Activated CD4-positive, alpha-beta T cell treated with anti-CD3 and anti-CD28 coated beads, Interleukin-2, amount 50 U/mL, for 1 hour (primary cell): ENCODE data around the gene JMJD4.
A peak's percentile ranks its signal among the peaks of the same experiment; 100 is the strongest.

Experiments used
- DNase-seq: peaks from one replicate; pipeline ENCODE4 v3.0.0-alpha.2; 2020

JMJD4 gene

DNA sequence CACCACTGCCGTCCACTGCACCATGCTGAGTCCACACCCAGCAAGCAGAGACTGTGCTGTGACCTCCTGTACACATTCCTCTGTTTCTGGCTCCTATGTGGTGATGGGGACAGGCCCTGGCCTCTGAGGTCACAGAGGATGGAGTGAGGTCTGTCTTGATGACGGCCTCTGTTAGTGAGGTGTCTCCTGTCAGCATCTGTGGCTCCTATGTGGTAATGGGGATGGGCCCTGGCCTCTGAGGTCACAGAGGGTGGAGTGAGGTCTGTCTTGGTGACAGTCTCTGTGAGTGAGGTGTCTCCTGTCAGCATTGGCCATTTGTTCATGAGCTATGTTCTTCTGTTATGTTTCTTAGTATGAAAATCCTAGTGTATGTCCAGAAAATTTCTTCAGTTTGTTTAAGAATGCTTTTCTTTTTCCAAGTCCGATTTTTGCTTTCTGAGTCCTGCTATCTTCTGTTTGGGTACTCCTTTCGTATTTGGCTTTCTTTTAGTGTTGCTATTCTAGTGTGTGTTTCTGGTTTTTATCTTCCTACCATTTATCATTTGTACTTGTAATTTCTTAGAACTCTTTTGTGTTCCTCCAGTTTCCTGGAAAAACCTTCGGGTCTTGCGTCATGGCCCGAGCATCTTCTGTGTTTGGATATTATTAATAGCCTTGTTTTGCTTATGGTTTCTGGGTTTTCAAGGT lies 13.5 kb upstream of the JMJD4 start:
- DNase-seq, result peak; percentile 33

DNA sequence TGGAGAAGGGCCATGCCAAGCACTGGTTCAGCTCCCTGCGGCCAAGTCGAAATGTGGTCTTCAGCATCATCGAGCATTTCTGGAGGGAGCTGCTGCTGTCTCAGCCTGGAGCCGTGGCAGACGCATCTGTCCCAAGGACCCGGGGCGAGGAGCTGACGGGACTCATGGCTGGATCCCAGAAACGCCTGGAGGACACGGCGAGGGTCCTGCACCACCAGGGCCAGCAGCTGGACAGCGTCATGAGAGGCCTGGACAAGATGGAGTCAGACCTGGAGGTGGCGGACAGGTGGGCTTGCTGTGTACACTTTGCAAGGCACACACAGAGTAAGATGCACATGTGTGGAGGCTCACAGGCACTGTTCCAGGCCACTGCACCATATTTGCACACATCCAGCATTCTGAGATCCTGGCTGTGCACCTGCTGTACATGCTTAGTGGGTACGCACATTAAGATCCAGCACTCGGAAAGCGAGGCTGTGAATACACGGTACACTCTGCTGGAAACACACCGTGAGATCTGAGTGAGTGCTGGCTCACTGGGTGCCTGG lies 12.9 kb upstream of the JMJD4 start:
- no peak for DNase-seq

DNA sequence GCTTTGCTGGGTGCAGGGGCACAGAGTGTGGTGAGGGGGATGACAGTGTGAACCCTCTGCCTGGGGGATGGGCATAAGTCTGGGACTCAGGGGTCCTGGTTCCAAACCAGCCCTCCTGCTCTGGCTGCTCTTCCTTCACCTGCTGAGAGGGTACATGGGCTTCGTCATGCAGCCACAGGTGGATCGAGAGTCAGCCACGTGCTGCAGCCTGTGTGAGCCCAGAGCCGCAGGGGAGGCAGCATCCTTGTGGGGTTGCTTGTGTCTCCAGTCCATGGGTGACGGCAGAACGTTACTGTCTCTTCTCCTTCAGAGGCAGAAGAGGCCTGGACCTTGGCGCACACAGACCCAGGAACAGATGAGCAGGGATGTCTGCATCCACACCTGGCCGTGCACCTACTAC lies 12.3 kb upstream of the JMJD4 start:
- DNase-seq, result no peak

DNA sequence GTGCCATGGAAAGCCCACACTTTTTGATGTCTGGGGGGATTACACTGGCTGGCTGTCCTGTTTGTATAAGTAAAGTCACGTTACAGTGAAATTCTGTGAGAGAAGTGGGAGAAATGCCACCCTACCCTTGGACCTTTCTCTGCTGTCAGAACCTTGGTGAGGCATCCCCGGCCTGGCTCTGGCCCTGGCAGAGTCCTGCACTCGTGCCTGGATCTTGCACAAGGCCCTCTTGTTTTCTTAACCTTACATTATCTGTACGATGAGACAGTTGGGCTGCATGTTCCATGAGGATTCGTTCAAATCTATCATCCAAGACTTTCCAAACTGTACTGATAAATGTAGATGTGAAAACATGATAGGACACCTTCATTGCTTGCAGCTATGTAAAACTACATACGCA lies 11.6 kb upstream of the JMJD4 start:
- no peak for DNase-seq

DNA sequence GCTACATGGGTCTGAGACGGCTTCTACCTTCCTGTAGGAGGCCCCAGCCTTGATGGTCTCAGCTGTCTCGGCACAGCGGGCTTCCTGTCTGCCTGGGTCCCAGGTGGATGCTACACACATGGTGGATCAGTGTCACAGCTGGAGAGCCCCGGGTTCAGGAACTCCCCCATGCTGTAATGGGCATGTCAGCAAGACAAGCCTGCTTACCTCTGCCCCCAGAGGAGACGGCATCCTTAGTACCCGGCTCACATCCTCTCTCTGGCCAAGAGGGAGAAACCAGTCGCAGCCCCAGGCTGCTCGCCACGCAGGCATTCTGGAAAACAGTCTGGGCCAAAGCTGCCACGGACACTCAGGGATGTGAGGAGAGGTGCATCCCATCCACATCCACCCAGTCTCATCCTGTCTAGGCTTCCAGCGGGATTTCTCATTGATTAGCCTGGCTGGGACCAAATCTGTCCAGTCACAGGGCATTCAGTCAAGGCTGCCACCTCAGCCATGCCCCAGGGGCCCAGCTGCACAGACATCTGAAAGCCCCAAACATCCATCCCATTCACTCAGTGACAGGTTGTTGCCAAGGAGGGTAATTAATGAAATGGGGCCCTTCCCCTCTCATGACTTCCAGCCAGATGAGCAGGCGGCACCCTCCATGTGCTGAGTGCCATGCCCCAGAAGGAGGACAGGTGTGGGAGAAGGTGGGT lies 10.6 kb upstream of the JMJD4 start:
- no peak for DNase-seq

DNA sequence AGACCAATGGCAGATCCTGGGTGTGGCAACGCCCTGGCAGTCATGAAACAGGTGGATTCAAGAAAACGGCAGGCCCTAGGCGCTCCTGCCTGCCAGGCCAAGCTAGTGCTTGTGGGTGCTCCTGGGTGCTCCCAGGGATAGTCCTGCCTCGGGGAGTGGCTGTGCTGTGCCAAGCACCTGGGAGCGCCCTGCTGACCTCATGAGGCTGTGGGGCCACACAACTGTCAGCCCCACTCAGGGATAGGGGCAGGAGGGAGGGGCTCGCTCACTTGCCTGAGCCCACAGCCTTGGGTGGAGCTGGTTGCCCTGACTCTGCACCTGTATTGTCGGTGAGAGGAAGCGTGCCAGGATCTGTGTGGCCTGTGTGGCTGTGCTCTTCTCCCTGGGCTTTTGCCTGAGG lies 9.6 kb upstream of the JMJD4 start:
- DNase-seq, result no peak

DNA sequence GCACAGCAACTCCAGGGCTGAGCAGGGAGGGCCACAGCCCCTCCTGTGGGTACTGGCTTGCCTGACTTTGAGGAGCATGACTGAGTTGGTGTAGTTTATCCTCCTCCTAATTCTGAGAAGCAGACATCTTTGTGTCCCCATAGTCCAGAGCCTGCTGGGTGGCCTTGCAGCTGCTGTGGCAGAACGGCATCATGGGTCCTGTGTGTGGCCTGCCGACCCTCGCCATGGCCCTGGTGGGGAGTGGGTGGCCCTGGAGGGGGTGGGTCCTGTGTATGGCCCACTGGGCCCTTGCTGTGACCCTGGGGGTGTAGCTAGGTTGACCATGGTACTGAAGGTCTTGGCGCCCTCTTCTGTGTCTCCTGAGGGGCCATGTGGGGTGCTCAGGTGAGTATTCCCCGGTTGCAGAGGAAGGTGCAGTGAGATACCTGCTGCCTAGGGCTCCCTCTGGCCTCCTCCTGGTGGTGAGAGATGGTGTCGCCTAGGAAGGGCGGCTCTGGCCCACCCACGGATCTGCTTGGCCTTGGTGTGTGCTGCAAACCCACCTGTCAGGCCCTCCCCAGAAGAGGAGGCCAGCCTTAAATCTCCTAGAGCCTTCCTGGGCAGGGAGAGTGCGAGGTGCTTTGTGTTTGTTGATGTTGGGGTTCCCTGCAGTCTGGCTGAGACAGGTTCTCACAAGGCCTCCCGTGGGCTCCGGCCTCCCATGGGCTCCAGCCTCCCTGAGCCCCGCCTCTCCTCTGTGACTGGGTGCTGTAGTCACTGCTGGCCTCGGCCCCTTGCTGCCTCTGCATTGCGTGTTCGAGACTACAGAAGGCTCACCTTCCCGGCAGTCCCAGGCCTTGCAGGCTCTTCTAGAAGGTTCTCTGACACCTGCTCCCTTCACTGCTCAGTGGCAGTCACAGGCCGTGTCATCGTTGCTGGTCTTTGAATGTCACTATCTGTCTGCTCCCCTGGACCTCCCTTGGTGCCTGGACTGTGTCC lies 7.9 kb upstream of the JMJD4 start:
- no peak for DNase-seq

DNA sequence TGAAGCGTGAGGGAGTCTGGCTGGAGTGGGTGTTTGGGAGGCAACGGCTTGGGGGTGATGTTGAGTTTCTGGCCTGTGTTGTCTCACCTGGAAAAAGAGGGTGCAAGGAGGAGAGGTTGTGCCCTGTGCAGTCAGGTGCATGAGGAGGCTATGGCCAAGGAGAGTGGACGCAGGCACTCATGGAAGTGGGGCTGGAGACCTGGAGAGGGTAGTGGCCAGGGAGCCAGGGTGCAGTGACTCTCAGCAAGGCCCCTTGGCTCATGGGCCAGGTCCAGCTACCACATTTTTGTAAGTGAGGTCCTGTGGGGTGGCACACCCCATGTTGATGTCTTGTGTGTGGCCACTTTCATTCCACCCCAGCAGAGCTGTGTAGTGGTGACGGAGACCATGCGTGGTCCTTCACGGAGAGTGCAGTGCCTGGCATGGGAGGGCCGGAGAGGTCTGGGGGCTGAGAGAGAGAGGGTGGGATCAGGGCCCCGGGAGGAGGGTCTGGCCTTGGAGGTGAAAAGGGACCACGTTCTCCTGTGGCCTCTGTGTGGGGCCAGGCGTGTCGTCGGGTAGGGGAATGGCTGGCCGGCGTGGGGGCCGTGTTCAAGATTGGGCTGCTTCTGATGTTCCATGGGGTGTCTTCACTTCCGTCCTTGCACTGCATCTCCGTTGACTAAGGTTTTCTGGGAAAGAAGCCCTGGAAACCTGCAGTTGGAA lies 6.2 kb upstream of the JMJD4 start:
- no peak for DNase-seq

DNA sequence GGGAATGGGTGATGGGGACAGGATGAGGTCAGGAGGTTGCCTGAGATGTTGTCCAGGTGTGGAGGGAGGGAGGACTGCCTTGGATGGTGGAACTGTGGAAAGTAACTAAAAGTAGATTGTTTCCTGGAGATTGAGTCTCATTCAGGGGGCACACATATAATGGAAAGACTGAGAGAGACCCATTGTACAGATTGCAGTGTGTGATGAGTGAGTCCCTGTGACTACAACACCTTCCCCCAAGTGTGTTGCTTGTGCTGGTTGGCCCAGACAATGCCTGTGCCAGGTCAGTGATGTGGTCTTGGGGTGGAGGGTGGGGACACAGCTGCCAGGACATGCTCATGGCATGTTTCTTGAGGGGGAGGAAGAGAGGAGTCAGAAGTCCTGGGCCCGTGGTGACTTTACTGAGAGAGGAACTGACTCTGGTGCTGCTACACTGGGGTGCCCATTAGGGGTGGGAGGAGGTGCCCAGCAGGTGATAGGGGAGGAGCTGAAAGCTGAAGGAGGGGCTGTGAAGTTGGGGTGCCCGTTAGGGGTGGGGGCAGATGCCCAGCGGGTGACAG lies 5.4 kb upstream of the JMJD4 start:
- no peak for DNase-seq

DNA sequence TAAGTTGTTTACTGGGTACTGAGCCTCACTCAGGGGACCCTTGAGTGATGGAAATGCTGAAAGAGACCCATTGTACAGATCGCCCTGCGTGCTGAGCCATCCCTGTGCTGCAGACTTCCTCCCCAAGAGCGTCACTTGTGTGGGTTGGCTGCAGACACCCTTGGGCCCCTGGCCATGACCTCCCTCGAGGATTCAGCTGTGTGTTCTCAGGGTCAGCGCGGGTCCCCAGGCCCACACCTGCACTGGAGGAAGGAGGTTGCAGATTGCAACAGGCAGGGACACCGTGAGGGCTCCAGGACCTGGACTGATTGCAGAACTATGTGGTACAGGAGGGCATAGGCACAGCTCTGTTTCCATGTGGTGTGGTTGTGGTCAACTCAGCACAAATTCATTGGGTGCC lies 4.5 kb upstream of the JMJD4 start:
- no peak for DNase-seq

DNA sequence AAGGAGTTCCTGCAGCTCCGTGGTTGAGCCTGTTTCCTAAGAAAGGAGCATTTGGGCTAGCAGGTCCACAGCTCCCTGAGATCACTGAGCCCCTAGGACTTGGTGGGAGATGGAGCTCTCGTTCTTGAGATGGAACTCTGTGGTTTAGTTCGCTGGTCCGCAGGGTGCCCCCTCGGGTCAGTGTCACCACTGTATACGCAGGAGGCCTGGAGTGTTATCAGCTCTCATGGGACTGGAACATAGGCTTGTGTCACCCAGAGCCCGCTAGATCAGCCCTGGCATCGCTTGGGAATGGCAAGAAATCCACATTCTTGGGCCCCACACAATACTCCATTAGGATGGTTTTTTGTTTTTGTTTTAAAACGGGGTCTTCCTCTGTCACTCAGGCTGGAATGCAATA lies 3.7 kb upstream of the JMJD4 start:
- no peak for DNase-seq

DNA sequence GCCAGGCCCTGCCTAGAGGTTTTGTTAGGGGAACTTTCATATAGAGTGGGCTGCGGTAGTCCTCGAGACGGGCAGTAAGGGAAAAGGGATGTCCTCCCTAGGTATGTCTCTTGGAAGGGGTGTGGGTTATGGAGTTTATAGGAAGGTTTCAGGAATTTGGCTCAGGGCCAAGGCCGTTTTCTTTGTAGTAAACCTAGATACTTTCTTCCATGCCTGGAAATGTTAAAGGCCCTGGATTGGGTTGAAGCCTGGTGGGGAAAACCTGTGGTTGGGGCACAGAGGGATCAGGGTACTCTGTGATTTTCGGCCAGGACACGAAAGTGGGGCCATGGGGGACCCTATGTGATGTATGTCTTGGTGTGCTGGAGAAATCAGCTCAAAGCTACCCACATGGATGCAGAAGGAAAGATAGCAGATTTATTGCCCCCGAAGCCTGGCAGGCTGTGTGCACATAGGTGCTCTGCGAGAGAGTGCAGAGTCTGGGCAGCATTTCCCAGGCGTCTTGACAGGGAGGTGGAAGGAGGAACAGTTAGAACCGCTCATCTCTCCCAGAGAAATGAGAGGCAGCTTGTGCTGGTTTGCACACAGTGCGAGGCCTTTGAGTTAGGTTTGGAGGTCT lies 1.8 kb upstream of the JMJD4 start:
- DNase-seq, result no peak

DNA sequence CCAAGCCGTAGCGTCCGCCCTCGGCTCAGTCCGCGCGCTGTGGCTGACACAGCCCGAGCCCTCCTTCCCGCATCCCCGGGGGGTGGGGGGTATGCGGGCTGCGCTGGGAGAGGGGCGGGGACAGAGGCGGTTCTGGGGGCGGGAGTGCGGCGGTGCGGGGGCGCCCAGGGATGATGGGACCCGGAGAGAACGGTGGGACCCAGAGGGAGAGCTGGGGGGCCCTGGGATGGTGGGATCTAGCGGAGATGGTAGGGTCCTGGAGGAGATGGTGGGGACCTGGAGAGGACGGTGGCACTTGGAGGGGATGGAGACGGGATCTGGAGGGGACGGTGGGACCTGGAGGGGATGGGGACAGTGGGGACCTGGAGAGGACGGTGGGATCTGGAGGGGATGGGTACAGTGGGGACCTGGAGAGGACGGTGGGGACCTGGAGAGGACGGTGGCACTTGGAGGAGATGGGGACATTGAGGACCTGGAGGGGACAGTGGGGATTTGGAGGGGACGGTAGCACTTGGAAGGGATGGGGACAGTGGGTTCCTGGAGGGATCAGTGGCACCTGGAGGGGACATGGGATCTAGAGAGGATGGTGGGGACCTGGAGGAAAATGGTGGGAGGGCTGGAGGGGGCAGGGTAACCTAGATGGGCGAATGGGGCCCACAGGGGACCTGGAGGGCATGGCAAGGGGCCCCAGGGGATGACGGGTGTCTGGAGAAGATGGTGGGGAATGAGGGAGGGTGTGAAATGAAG lies 610 bp upstream of the JMJD4 start:
- no peak for DNase-seq

DNA sequence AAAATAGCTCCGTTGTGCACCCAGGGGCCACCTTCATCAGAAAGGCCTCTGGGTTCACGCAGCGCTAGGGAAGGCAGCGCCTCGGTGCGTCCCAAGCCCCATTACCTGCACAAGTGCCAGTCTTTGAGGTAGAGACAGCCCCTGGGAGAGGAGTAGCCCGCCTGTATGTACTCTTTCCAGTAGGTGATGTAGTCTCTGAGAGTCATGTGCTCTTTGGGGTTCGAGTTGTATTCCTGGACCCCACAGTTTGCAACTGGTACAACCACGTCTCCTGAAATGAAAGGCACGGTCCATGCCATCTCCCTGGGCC lies 601 bp downstream of the JMJD4 start:
- DNase-seq, result no peak

DNA sequence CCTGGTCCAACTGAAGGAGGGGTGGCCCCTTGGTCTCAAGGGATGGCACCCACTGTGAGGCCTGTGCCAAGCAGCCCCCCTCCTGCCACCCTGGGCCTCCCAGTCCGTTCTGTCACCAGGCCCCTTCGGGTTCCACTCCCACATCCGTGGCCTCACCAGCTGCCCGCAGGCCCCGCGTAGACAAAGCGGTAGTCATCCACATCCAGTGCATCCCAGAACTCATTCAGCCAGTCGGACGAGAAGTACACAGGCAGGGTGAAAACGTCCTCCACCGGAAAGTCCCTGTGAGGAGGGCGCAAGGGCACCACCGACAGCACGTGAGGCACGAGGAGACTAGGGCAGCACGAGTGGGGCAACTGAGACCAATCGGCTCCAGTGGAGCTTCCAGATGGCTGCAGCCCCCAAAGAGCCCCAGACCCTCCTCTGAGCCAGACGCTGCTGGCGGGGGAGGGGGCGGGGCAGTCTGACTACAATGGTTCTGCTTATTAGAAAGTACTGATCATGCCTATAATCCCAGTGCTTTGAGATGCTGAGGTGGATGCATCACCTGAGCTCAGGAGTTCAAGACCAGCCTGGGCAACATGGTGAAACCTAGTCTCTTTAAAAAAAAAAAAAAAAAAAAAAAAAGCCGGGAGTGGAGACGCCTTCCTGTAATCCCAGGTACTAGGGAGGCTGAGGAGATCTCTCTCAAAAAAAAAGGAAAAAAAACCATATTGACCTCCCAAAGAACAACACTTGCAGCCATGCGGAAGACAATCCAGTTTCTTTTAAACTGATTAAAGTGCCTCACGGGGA lies 1.2 kb downstream of the JMJD4 start:
- no peak for DNase-seq

DNA sequence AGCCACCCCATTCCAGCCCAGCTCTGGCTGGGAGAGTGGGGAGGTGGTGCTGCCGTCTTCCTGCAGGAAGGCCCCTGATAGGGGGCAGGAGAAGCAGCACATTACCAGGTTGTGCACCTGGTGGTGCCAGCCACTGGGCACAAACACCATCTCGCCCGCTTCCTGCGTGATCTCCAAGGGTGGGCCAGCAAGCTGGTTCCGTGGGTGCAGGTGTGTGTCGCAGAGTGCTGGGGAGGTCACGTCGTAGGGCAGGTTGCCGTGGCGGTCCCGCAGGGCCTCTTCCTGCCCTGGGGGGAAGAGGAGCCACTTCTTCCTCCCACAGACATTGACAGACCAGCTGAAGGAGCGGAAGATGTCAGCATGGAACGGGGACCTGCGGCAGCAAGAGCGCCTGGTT lies 1.8 kb downstream of the JMJD4 start:
- no peak for DNase-seq

DNA sequence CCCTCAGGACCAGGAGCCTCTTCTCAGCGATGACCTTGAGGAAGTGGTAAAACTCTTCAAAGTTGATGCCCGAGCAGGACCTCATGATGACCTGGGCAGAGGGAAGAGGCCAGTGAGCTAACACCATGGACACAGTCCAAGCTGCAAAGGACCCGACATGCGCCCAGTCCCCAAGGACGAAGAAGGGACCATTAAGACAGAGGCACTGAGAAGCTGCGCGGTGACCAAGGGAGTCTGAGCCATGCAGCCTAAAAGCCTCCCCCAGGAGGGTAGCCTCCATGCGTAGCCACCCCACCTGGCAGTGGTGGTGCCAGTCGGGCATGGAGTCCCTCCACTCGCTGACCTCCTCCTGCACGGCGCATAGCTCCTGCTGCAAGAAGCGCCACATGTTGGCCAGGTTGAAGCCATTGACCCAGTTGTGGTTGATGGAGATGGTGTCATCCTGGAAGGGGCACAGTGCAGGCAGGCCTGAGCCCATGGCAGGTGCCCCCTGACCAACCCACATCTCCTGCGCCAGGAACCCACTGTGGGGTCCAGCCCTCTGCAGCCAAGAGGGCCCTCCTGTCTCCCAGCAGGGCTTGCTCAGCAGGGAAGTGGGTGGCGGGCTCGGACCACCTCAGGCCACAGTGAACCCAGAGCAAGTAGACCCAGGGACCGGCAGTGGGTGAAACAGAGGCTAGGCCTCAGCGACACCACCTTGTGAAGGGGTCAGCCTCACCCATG lies 2.4 kb downstream of the JMJD4 start:
- no peak for DNase-seq

DNA sequence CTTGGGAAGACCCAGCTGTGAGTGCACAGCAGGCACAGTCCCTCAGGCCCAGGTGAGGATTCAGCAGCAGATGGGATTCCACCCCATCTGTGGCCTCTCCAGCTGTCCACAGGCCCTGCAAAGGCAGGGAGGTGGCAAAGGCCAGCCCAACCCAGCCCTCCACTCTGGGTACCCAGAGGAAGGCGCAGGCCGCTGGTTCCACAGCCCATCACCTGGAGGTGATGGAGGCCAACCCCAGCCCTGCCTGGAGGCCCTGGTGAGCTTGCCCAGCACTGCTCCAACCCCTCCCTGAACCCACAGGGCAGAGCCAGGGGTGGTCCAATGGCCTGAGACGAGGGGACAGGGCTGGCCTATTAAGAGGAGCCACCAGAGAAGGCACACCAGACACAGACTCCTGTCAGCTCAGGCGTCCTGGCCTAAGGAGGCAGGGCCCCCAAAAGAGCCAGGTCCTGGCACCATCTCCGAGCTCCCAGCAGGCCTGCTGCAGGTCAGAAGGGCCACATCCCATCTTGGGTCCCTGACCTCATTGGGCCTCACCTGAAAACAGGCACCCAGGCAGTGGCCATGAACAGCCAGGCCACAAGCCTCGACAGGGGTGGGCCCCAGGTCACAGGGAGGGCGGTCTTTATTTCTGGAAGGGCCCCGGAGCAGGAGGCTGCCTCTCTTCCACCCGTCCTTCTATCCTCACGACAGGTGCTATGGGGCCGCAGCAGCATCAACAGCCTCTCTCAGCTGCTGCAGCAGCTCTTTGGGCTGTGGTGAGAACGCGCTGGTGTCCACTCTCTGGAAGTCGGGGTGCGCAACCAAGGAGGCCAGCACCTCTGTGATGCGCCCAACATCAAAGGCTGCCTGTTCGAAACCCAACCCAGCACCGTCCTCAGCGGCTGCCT lies 3.2 kb downstream of the JMJD4 start:
- no peak for DNase-seq

DNA sequence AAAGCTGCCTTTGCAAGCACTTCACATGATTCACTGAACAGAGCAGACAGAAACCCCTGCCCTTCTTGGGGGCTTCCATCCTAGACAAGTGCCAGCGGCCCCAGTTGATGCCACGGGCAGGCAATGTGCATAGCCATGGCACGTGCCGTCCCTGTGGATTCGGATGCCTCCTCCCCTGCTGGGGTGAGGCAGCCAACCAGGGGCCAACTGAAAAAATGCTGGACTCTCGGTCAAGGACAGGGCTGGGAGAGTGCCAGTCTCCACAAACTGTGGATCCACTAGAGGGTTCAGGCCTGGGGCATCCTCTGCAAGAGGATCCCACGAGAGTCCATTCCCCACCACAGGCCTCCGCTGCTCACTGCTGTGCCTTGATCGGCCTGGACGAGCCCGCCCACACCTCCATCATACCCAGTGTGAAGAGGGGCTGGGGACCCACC lies 3.8 kb downstream of the JMJD4 start:
- DNase-seq, result no peak
